Stimulated activated CD4-positive, alpha-beta T cell treated with anti-CD3 and anti-CD28 coated beads, TNF-alpha, amount 100 ng/mL, for 1 hour (primary cell): ENCODE measurements around the gene DIPK1B.
"Not testable (repeated sequence)": the region's sequence is repeated elsewhere in the genome, so short reads cannot be mapped to it uniquely, and the experiment has no call there.

Experiments
- DNase-seq, 3 donors: peaks; one replicate each; pipeline ENCODE4 v3.0.0-alpha.2; 2020; ENCODE audit warnings: low read depth in 3 of 3, low spot score in 1 of 3

Gene DIPK1B

GRCh38 chr9:136765745-136766409 is 53.5 kb downstream of the DIPK1B start:
- DNase-seq, result not testable (repeated sequence)

GRCh38 chr9:136766410-136767120 is 54.2 kb downstream of the DIPK1B start:
- not testable (repeated sequence) for DNase-seq

GRCh38 chr9:136769710-136770191 is 57.4 kb downstream of the DIPK1B start:
- peak in 2 of 3 donors; percentile 22 to 42 for DNase-seq

- no peak for DNase-seq
Measured at GRCh38 chr9:136771907-136772415, 59.6 kb downstream of the DIPK1B start.

GRCh38 chr9:136773386-136774044 is 61.1 kb downstream of the DIPK1B start:
- no peak for DNase-seq
